Testis (tissue), 3 donors: Measurements from ENCODE around the gene UBE2L3. TPM values are rescaled to one million over a fixed set of nuclear protein-coding genes. Genes with fewer than 3 reads are reported as not detected.
"Not testable (repeated sequence)": the region's sequence is repeated elsewhere in the genome, so short reads cannot be mapped to it uniquely, and the experiment has no call there.

Source experiments
- DNase-seq: peaks from one replicate; pipeline ENCODE4 v3.0.0-alpha.2; 2019
- H3K27ac ChIP-seq, 2 donors: fragments of 200-600 bp; sonication (generic); one replicate each; pipeline ENCODE4 v1.5.1; 2019
- H3K27me3 ChIP-seq: fragments of 200-600 bp; sonication (generic); one replicate; pipeline ENCODE4 v1.5.1; 2019
- H3K36me3 ChIP-seq: fragments of 200-600 bp; sonication (generic); one replicate; pipeline ENCODE4 v1.5.1; 2017; ENCODE audit warnings: low read depth; ENCODE audit errors: missing control alignments
- H3K4me1 ChIP-seq: fragments of 200-600 bp; sonication (generic); one replicate; pipeline ENCODE4 v1.5.1; 2019
- H3K4me3 ChIP-seq, 2 donors: fragments of 200-600 bp; sonication (generic); one replicate each; pipeline ENCODE4 v1.5.1; 2017 to 2019
- H3K9me3 ChIP-seq: fragments of 200-600 bp; sonication (generic); one replicate; pipeline ENCODE4 v1.5.1; 2017
- POLR2A ChIP-seq: fragments of 450-650 bp; IDR thresholded peaks from one replicate; pipeline ENCODE4 v1.6.1; 2017; ENCODE audit warnings: antibody characterized with exemption, mild to moderate bottlenecking, moderate library complexity
- WGBS, 2 donors: methylation state at CpG; one replicate each; pipeline ENCODE4 v1.1.5; 2018; 5-methylcytosine and 5-hydroxymethylcytosine counted together
- intact Hi-C: fragments of 100-400 bp; cut with DNase I; formaldehyde crosslinking; loops from one replicate; pipeline ENCODE4 v1.15.1; 2023; ENCODE audit warnings: low total_unique reads
- polyA plus RNA-seq: library from polyadenylated mRNA; stranded (reverse); fragments of 350-450 nt; fragmentation: Illumina TruSeq; extraction: RNeasy Lipid Tissue Mini Kit (QIAGEN cat#74804); gene quantifications from one replicate; pipeline ENCODE4 v1.2.3, GENCODE V29; 2014; ENCODE audit warnings: low read depth, low replicate concordance; ENCODE audit not compliant: insufficient read depth
- total RNA-seq, 2 donors: library from RNA; depleted of rRNA; stranded (reverse); fragments of >200 nt; gene quantifications; one replicate each; pipeline ENCODE4 v1.2.3, GENCODE V29; 2016
- TF ChIP-seq, protein P1 (sequence below), 3 experiments: fragments of 450-650 bp in 2 of 3; fragments of 200-600 bp in 1 of 3; sonication (generic) in 1 of 3; IDR thresholded peaks; one replicate each; pipeline ENCODE4 v1.5.1; 2016 to 2019; ENCODE audit warnings: antibody characterized with exemption in 3 of 3, mild to moderate bottlenecking in 2 of 3, moderate library complexity in 1 of 3

UBE2L3 gene
- total and polyA plus RNA-seq, 3 donors from 2014 or later = 61.4 to 66.8 (median 63.3) TPM

DNA sequence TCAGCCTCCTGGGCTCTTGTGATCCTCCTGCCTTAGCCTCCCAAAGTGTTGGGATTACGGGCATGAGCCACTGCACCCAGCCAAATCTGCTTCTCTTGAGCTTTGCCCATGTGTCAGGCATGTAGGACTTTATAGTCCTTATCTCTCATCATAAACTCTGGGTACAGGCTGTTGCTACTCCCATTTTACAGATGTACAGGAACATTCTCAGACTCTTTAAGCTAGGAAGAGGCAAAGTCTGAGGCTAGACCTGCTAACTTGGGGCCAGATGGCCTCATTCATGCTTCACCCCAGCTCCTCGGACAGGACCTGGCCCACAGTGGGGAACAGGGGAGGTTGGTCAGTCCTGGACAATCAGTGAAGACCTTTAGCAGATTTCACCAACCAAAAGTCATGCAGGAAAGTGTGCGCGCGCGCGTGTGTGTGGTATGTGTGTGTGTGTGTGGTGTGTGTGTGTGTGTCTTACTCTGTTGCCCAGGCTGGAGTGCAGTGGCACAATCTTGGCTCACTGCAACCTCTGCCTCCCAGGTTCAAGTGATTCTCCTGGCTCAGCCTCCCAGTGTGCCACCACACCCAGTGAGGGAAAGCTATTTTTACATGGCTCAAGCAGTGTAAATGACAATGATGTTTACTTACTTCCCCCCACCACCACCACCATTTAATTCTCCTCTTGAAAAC, 38.5 kb downstream of the UBE2L3 start:
- 93 to 99% methylated on average over 7 of the region's 7 CpGs for WGBS, 2 donors
- TF ChIP-seq, protein P1, sequence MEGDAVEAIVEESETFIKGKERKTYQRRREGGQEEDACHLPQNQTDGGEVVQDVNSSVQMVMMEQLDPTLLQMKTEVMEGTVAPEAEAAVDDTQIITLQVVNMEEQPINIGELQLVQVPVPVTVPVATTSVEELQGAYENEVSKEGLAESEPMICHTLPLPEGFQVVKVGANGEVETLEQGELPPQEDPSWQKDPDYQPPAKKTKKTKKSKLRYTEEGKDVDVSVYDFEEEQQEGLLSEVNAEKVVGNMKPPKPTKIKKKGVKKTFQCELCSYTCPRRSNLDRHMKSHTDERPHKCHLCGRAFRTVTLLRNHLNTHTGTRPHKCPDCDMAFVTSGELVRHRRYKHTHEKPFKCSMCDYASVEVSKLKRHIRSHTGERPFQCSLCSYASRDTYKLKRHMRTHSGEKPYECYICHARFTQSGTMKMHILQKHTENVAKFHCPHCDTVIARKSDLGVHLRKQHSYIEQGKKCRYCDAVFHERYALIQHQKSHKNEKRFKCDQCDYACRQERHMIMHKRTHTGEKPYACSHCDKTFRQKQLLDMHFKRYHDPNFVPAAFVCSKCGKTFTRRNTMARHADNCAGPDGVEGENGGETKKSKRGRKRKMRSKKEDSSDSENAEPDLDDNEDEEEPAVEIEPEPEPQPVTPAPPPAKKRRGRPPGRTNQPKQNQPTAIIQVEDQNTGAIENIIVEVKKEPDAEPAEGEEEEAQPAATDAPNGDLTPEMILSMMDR (IDR thresholded peaks at IDR 0.05) = no peak
- no peak for TF ChIP-seq POLR2A
- H3K4me3 ChIP-seq = no peak overlapping the region
- no peak overlapping the region for H3K27ac ChIP-seq
- H3K27me3 ChIP-seq = no peaks in the 10 kb centered on the region
- no peaks in the 10 kb centered on the region for H3K36me3 ChIP-seq
- no peak for DNase-seq
- H3K9me3 ChIP-seq = no peaks in the 10 kb centered on the region
- intact Hi-C loops = no loop called here
- H3K4me1 ChIP-seq = no peaks in the 10 kb centered on the region

DNA sequence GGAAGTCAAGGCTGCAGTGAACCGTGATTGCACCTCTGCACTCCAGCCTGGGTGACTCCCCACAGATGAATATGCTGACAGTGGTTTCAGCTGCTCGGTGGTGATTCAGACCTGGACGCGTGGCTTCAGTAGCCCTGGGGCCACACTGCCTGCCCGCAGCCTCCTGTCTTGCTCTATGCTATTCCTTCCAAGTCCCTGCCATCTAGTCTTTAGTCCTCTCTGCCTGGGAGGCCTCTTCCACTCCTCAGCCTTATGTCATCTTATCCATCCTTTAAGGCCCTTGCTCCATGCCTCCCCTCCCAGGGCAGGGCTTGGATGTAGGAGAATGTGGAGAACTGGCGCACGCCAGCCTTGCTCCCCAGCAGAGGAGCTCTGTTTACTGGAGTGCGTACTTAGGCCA, 39.3 kb downstream of the UBE2L3 start:
- no peak for DNase-seq
- Histone ChIP-seq H3K4me3 (no peak overlapping the region), H3K27me3 (no peaks in the 10 kb centered on the region), H3K9me3 (no peaks in the 10 kb centered on the region), H3K27ac (no peak overlapping the region), H3K4me1 (no peaks in the 10 kb centered on the region), H3K36me3 (no peaks in the 10 kb centered on the region)
- TF ChIP-seq, protein P1 (IDR thresholded peaks at IDR 0.05) = no peak
- no peak for TF ChIP-seq POLR2A
- 84 to 88% methylated on average over 8 of the region's 8 CpGs for WGBS, 2 donors
- intact Hi-C loops = no loop called here

DNA sequence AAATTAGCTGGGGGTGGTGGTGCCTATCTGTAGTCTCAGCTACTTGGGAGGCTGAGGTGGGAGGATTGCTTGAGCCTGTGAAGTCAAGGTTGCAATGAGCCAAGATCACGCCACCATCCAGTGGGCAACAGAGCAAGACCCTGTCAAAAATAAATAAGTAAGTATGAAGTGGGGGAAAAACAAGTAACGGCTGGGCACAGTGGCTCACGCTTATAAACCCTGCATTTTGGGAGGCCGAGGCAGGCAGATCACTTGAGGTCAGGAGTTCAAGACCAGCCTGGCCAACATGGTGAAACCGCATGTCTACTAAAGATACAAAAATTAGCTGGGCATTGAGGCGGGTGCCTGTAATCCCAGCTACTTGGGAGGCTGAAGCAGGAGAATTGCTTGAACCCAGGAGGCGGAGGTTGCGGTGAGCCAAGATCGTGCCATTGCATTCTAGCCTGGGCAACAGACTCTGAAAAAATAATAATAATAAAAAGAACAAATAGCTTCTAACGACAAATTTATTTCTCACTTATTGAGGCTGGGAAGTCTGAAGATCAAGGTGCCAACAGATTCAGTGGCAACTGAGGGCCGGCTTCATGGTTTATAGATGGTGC, 42.1 kb downstream of the UBE2L3 start:
- H3K4me1 ChIP-seq, H3K9me3 ChIP-seq, intact Hi-C loops, H3K27ac ChIP-seq, H3K36me3 ChIP-seq, H3K4me3 ChIP-seq, H3K27me3 ChIP-seq, DNase-seq: not testable (repeated sequence)
- 94 to 95% methylated on average over 11 of the region's 11 CpGs for WGBS, 2 donors

DNA sequence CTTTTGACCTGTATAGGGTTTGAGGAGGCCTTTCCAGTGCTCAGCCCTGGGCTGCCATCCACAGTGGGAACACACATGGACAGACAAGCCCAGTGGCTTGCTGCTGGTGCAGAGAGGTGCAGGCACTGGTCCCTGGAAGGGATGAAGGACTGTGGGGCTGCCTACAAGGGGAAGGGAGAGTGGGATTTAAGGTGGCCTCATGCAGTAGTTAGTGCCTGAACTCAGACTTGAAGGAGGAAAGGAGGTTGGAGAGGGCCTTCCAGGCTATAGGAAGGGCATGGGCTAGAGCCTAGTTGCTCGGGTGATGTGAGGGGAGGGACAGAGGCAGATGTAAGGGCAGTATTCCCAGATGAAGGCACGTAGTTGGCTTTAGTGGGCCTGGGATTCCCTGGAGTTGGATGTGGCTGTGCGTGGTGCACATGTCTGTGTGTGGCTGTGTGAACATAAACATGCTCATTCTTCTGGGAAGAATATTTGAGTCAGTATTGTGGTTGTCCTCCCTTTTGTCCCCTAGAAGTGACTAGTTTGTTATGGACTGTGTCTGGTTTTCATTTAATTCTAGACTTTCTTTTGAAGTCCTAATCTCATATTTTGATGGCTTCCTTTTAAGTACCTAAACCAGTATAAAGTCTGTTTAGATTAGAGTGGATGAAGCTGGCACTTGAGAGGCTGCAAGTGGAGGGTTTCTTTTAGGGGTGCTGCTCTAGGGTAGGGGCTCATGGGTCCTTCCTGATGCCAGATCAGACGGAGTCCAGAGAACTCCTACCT, 43.9 kb downstream of the UBE2L3 start:
- intact Hi-C loops = no loop called here
- DNase-seq = no peak
- no peaks in the 10 kb centered on the region for H3K27me3 ChIP-seq
- no peak overlapping the region for H3K4me3 ChIP-seq
- H3K4me1 ChIP-seq = no peaks in the 10 kb centered on the region
- no peaks in the 10 kb centered on the region for H3K36me3 ChIP-seq
- TF ChIP-seq, protein P1 (IDR thresholded peaks at IDR 0.05) = no peak
- no peak for TF ChIP-seq POLR2A
- WGBS, 2 donors = 78 to 91% methylated on average over 4 of the region's 4 CpGs
- H3K27ac ChIP-seq = no peak overlapping the region
- no peaks in the 10 kb centered on the region for H3K9me3 ChIP-seq

DNA sequence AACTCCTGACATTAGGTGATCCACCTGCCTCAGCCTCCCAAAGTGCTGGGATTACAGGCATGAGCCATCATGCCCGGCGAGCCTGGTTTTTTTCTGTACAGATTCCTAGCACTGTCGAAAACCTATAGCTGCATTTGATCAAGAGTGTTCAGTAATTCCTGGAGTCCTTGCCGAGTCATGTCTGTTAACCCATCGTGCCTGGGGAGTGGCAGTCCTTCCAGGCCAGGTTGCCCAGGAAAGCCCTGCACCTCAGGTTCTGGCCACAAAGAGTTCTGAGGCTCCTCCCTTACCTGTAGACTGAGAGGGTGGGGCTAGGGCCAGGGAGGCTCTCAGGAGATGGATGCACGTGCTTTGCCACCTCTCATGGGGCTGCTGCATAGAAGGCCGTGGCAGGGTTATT, 45.3 kb downstream of the UBE2L3 start:
- H3K27me3 ChIP-seq = no peaks in the 10 kb centered on the region
- H3K36me3 ChIP-seq = no peaks in the 10 kb centered on the region
- H3K27ac ChIP-seq = no peak overlapping the region
- no peak for DNase-seq
- H3K9me3 ChIP-seq = no peaks in the 10 kb centered on the region
- no peak for TF ChIP-seq POLR2A
- TF ChIP-seq, protein P1 (IDR thresholded peaks at IDR 0.05) = no peak
- H3K4me1 ChIP-seq = no peaks in the 10 kb centered on the region
- 74 to 86% methylated on average over 6 to 7 of the region's 7 CpGs for WGBS, 2 donors
- no peak overlapping the region for H3K4me3 ChIP-seq
- intact Hi-C loops = no loop called here
